HEK293 (cell line): ENCODE data around the gene TEX2.

Source experiments
- CTCF ChIA-PET: fragments of 350-600 bp; formaldehyde crosslinking; extraction: SDS; loops from one replicate; lab custom pipeline; 2021; ENCODE audit warnings: antibody characterized with exemption; lab: Yijun Ruan, JAX
- POLR2A ChIA-PET: fragments of 300-600 bp; formaldehyde crosslinking; extraction: SDS; loops from one replicate; lab custom pipeline; 2020; ENCODE audit warnings: antibody characterized with exemption, inconsistent platforms; lab: Yijun Ruan, JAX
- H3K27ac ChIP-seq: fragments of 200-500 bp; sonication (Bioruptor generic); 2 replicates; pipeline ENCODE4 v1.5.1; 2014; ENCODE audit warnings: low read depth, low read length, control low read depth, inconsistent platforms; ENCODE audit errors: extremely low read depth
- H3K36me3 ChIP-seq, 2 experiments: fragments of 200-500 bp in 1 of 2; sonication (Bioruptor generic) in 1 of 2; 1 replicate in 1 of 2; 2 replicates in 1 of 2; pipeline ENCODE4 v1.5.1; 2014 to 2017; ENCODE audit warnings: inconsistent platforms in 2 of 2, low read length in 2 of 2; ENCODE audit not compliant: control insufficient read depth in 2 of 2, insufficient read depth in 1 of 2
- H3K4me1 ChIP-seq: fragments of 200-500 bp; sonication (Bioruptor generic); 2 replicates; pipeline ENCODE4 v1.5.1; 2014; ENCODE audit warnings: mild to moderate bottlenecking, low read length, inconsistent platforms; ENCODE audit not compliant: control insufficient read depth, insufficient read depth
- H3K4me3 ChIP-seq: 2 replicates; pipeline ENCODE4 v1.5.1; 2011; ENCODE audit warnings: low read depth, mild to moderate bottlenecking, control low read depth, low read length, moderate library complexity
- H3K9me3 ChIP-seq: fragments of 200-500 bp; sonication (Bioruptor generic); 2 replicates; pipeline ENCODE4 v1.5.1; 2014; ENCODE audit warnings: low read depth, low read length, inconsistent platforms; ENCODE audit not compliant: control insufficient read depth, insufficient read depth
- KLF8 ChIP-seq: fragments of 450-650 bp; formaldehyde crosslinking; IDR thresholded peaks from 2 replicates; pipeline ENCODE4 v1.5.1; 2016; ENCODE audit warnings: missing biosample characterization, missing genetic modification characterization
- PRDM1 ChIP-seq: fragments of 450-650 bp; formaldehyde crosslinking; IDR thresholded peaks from 2 replicates; pipeline ENCODE4; 2016; ENCODE audit warnings: missing biosample characterization, missing genetic modification characterization
- SP3 ChIP-seq: fragments of 450-650 bp; formaldehyde crosslinking; IDR thresholded peaks from 2 replicates; pipeline ENCODE4 v1.5.1; 2016; ENCODE audit warnings: missing biosample characterization, missing genetic modification characterization
- ZBTB20 ChIP-seq: fragments of 450-650 bp; formaldehyde crosslinking; IDR thresholded peaks from 2 replicates; pipeline ENCODE4 v1.5.1; 2016; ENCODE audit warnings: missing biosample characterization, missing genetic modification characterization
- ZFP69B ChIP-seq: fragments of 450-650 bp; formaldehyde crosslinking; IDR thresholded peaks from 2 replicates; pipeline ENCODE4 v1.5.1; 2016; ENCODE audit warnings: missing biosample characterization, missing genetic modification characterization
- ZNF248 ChIP-seq: fragments of 450-650 bp; formaldehyde crosslinking; IDR thresholded peaks from 2 replicates; pipeline ENCODE4 v1.5.1; 2017; ENCODE audit warnings: missing biosample characterization, missing genetic modification characterization
- ZNF654 ChIP-seq: fragments of 450-650 bp; formaldehyde crosslinking; IDR thresholded peaks from 2 replicates; pipeline ENCODE4 v1.5.1; 2016; ENCODE audit warnings: low read depth, missing biosample characterization, missing genetic modification characterization
- ZNF777 ChIP-seq: fragments of 450-650 bp; formaldehyde crosslinking; IDR thresholded peaks from 2 replicates; pipeline ENCODE4 v1.5.1; 2017; ENCODE audit warnings: missing biosample characterization, missing genetic modification characterization, borderline replicate concordance
- ZXDB ChIP-seq: fragments of 450-650 bp; formaldehyde crosslinking; IDR thresholded peaks from 2 replicates; pipeline ENCODE4 v1.5.1; 2016; ENCODE audit warnings: missing biosample characterization, missing genetic modification characterization
- TF ChIP-seq, protein P1 (sequence below): fragments of 450-650 bp; formaldehyde crosslinking; IDR thresholded peaks from 2 replicates; pipeline ENCODE4 v1.5.1; 2016; ENCODE audit warnings: missing biosample characterization, missing genetic modification characterization
- TF ChIP-seq, protein P2 (sequence below): fragments of 450-650 bp; formaldehyde crosslinking; IDR thresholded peaks from 2 replicates; pipeline ENCODE4 v1.5.1; 2016; ENCODE audit warnings: missing biosample characterization, missing genetic modification characterization
- TF ChIP-seq, protein P3 (sequence below): fragments of 450-650 bp; formaldehyde crosslinking; IDR thresholded peaks from 2 replicates; pipeline ENCODE4 v1.5.1; 2017; ENCODE audit warnings: missing biosample characterization, mild to moderate bottlenecking, missing genetic modification characterization, moderate library complexity
- TF ChIP-seq, protein P4 (sequence below): fragments of 450-650 bp; formaldehyde crosslinking; IDR thresholded peaks from 2 replicates; pipeline ENCODE4 v1.5.1; 2016; ENCODE audit warnings: missing biosample characterization, missing genetic modification characterization

TEX2 gene

DNA sequence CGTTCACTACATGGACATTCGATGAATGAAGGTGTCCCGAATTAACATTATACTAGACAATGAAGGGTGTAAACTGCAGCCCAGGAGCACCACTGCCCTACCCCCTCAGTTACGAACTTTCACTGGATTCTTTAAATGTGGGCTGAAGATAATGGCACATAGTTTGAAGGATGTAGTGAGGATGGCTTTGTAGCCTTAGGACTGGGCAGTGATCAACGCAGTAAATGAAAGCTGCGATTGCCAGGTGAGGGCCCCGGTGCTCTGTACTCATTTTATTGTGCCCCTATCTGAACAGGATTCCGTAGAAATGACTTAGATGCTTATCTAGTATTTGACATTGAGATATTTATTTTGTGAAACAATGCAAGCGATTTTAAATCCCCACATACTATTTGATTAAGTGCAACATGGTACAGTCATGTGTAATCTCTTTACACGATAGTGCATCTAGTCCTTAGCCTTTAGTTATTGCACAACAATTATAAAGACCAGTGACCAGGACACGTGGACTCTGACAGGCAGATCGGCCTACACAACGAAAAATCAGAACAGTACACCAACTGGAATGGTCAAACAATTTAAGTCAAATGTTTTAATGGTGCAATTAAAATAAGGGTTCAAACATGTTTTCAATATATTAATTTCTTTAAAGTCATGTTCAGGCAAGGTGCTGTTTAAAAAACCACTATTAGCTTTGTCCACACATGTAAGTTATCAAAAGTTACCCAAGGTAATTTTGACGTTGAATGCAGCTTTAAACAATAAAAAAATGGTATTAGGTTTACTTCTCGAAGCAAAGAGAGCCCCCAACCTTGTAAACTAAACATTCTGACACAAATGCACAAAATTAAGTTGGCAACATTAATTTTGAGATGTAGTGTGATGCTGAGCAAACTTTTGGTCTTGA, 115.7 kb downstream of the TEX2 start:
- H3K36me3 ChIP-seq = peaks cover 0 to 34% of the 10 kb centered on the region in 2 experiments; a peak in 2 of 3 replicates

DNA sequence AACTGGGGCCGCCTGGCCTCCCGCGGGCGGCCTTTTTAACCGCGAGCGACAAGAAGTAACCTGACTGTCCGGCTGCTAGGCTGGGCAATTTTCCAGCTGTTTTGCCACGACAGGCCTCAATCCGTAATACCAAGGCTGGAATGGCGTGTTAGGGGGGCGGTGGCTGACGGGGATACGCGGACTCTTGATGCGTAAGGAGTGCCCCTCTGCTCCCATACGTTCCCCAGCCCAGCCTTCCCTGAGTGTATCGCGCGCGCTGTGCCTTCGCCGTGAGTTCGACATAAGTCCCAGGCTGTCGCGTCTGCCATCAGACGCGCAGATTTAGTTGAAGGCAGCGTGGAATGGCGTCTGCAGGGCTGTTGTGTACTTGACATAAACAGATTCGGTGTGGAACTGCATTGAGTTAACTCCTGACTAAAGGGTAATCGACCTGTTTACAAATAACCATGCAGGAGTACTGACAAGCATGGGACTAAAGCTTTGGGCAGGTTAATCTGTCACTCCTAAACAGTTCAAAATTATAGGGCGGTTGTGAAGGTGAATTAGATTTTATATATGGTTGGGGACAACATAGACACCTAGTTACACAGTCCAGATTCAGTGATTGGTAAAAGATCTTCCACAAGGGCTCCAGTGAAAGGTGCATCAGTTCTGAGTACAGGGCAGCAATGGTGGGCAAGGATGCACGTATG, 116.5 kb downstream of the TEX2 start:
- no peak for TF ChIP-seq KLF8
- TF ChIP-seq, protein P1, sequence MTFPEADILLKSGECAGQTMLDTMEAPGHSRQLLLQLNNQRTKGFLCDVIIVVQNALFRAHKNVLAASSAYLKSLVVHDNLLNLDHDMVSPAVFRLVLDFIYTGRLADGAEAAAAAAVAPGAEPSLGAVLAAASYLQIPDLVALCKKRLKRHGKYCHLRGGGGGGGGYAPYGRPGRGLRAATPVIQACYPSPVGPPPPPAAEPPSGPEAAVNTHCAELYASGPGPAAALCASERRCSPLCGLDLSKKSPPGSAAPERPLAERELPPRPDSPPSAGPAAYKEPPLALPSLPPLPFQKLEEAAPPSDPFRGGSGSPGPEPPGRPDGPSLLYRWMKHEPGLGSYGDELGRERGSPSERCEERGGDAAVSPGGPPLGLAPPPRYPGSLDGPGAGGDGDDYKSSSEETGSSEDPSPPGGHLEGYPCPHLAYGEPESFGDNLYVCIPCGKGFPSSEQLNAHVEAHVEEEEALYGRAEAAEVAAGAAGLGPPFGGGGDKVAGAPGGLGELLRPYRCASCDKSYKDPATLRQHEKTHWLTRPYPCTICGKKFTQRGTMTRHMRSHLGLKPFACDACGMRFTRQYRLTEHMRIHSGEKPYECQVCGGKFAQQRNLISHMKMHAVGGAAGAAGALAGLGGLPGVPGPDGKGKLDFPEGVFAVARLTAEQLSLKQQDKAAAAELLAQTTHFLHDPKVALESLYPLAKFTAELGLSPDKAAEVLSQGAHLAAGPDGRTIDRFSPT (tag by site-specific recombination) = 0 out of 2 replicates have a peak, but pooled peaks have one; percentile 1
- TF ChIP-seq, protein P2, sequence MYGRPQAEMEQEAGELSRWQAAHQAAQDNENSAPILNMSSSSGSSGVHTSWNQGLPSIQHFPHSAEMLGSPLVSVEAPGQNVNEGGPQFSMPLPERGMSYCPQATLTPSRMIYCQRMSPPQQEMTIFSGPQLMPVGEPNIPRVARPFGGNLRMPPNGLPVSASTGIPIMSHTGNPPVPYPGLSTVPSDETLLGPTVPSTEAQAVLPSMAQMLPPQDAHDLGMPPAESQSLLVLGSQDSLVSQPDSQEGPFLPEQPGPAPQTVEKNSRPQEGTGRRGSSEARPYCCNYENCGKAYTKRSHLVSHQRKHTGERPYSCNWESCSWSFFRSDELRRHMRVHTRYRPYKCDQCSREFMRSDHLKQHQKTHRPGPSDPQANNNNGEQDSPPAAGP (tag by site-specific recombination) = no peak
- no peak for TF ChIP-seq ZNF654 (tag by site-specific recombination)
- no peak for TF ChIP-seq ZNF777
- no peaks in the 10 kb centered on the region for H3K9me3 ChIP-seq
- ChIA-PET POLR2A (interaction anchor here (0.6 to 2.7 kb wide), 33 partner anchors 8 to 264 kb away, joined by 3 to 19 read pairs (median 5); partner anchors contain the start of genes ERN1, GH1 and TEX2), CTCF (interaction anchor here (0.8 to 8.1 kb wide), 8 partner anchors 14 to 274 kb away, joined by 3 to 59 read pairs (median 6); no protein-coding TSS in a partner anchor)
- peak overlapping the region; percentile 63 for H3K4me3 ChIP-seq
- H3K36me3 ChIP-seq = peaks cover 0 to 31% of the 10 kb centered on the region in 2 experiments; a peak in 2 of 3 replicates
- no peaks in the 10 kb centered on the region for H3K4me1 ChIP-seq
- H3K27ac ChIP-seq = peak overlapping the region; percentile 91

More for the DNA sequence above, 115.7 kb downstream of the TEX2 start:
- Histone ChIP-seq H3K9me3 (no peaks in the 10 kb centered on the region), H3K4me1 (no peaks in the 10 kb centered on the region), H3K27ac (no peak overlapping the region; the same call in 1 of the 2 replicates), H3K4me3 (no peak overlapping the region; the same call in 1 of the 2 replicates)
- CTCF ChIA-PET = interaction anchor here (1.2 to 8.1 kb wide), 5 partner anchors 15 to 273 kb away, joined by 4 to 59 read pairs (median 13); no protein-coding TSS in a partner anchor
- TF ChIP-seq, protein P3, sequence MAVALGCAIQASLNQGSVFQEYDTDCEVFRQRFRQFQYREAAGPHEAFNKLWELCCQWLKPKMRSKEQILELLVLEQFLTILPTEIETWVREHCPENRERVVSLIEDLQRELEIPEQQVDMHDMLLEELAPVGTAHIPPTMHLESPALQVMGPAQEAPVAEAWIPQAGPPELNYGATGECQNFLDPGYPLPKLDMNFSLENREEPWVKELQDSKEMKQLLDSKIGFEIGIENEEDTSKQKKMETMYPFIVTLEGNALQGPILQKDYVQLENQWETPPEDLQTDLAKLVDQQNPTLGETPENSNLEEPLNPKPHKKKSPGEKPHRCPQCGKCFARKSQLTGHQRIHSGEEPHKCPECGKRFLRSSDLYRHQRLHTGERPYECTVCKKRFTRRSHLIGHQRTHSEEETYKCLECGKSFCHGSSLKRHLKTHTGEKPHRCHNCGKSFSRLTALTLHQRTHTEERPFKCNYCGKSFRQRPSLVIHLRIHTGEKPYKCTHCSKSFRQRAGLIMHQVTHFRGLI = 0 out of 2 replicates have a peak, but pooled peaks have one; percentile 13
- TF ChIP-seq ZNF248 (tag by site-specific recombination) = no peak
- 0 out of 2 replicates have a peak, but pooled peaks have one; percentile 14 for TF ChIP-seq PRDM1 (tag by site-specific recombination)
- TF ChIP-seq ZXDB = 0 out of 2 replicates have a peak, but pooled peaks have one; percentile 12
- TF ChIP-seq, protein P4, sequence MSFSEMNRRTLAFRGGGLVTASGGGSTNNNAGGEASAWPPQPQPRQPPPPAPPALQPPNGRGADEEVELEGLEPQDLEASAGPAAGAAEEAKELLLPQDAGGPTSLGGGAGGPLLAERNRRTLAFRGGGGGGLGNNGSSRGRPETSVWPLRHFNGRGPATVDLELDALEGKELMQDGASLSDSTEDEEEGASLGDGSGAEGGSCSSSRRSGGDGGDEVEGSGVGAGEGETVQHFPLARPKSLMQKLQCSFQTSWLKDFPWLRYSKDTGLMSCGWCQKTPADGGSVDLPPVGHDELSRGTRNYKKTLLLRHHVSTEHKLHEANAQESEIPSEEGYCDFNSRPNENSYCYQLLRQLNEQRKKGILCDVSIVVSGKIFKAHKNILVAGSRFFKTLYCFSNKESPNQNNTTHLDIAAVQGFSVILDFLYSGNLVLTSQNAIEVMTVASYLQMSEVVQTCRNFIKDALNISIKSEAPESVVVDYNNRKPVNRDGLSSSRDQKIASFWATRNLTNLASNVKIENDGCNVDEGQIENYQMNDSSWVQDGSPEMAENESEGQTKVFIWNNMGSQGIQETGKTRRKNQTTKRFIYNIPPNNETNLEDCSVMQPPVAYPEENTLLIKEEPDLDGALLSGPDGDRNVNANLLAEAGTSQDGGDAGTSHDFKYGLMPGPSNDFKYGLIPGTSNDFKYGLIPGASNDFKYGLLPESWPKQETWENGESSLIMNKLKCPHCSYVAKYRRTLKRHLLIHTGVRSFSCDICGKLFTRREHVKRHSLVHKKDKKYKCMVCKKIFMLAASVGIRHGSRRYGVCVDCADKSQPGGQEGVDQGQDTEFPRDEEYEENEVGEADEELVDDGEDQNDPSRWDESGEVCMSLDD (tag by site-specific recombination) = no peak
- peak; percentile 75 for TF ChIP-seq ZBTB20
- TF ChIP-seq ZFP69B (tag by site-specific recombination) = no peak
- 0 out of 2 replicates have a peak, but pooled peaks have one; percentile 0 for TF ChIP-seq SP3 (tag by site-specific recombination)
- POLR2A ChIA-PET = interaction anchor here (0.8 to 1.6 kb wide), 3 partner anchors 12 to 120 kb away, joined by 3 to 4 read pairs (median 3); no protein-coding TSS in a partner anchor
